Measurements from ENCODE around the gene MED13.

Gene MED13, protein sequence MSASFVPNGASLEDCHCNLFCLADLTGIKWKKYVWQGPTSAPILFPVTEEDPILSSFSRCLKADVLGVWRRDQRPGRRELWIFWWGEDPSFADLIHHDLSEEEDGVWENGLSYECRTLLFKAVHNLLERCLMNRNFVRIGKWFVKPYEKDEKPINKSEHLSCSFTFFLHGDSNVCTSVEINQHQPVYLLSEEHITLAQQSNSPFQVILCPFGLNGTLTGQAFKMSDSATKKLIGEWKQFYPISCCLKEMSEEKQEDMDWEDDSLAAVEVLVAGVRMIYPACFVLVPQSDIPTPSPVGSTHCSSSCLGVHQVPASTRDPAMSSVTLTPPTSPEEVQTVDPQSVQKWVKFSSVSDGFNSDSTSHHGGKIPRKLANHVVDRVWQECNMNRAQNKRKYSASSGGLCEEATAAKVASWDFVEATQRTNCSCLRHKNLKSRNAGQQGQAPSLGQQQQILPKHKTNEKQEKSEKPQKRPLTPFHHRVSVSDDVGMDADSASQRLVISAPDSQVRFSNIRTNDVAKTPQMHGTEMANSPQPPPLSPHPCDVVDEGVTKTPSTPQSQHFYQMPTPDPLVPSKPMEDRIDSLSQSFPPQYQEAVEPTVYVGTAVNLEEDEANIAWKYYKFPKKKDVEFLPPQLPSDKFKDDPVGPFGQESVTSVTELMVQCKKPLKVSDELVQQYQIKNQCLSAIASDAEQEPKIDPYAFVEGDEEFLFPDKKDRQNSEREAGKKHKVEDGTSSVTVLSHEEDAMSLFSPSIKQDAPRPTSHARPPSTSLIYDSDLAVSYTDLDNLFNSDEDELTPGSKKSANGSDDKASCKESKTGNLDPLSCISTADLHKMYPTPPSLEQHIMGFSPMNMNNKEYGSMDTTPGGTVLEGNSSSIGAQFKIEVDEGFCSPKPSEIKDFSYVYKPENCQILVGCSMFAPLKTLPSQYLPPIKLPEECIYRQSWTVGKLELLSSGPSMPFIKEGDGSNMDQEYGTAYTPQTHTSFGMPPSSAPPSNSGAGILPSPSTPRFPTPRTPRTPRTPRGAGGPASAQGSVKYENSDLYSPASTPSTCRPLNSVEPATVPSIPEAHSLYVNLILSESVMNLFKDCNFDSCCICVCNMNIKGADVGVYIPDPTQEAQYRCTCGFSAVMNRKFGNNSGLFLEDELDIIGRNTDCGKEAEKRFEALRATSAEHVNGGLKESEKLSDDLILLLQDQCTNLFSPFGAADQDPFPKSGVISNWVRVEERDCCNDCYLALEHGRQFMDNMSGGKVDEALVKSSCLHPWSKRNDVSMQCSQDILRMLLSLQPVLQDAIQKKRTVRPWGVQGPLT (N-terminal part only)

DNA sequence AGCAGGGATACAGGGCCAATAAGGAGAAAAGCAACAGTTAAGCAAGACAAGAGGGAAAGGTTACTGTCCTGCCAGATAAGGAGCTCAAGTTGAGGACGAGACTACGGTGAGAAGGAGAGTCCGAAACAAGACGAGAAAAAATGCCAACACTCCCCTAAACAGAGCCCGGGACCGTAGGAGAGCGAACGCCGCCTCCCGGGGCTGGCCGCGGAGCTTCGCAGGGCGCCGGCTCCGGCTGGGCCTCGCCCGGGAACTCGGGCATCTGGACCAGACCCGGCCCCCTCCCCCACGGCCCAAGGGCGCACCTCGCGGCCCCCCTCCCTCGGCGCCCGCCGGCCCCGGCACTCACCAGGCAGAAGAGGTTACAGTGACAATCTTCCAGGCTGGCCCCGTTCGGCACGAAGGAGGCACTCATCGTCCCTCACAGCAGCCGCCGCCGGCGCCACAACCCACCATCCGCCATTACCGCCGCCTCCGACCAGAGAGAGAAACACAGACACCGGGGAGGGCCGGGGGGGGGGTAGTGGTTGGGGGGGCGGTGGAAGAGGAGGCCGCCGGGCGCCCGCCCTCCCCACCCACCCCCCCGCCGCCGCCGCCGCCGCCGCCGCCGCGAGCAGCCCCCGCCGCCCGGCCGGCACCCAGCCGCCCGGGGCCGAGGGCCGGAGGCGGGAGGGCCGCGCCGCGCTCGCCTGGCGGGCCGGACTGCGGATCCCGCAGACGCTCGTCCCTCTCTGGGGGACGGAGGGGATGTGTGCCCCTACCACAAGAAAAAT lies at the start of gene MED13:
TSS of gene MED13 (minus strand) at position 488 of the 773 bp plus-strand sequence. CDS start at position 415, 73 bp downstream.
- ChIA-PET CTCF (interaction anchor here (0.5 to 2.2 kb wide), 15 partner anchors 8 to 587 kb away, joined by 3 to 38 read pairs (median 4); no protein-coding TSS in a partner anchor), POLR2A (interaction anchor here (0.8 to 1.1 kb wide), 8 partner anchors 8 to 203 kb away, joined by 3 to 10 read pairs (median 4); partner anchors contain the start of gene INTS2)
- H3K27ac ChIP-seq (ENCODE audit: extremely low read depth, low read depth, low read length): peak within 1 kb of the TSS; percentile 92
- peaks cover 18 to 25% of the 10 kb centered on the region in 2 experiments for H3K36me3 ChIP-seq (ENCODE audit: control insufficient read depth in 2 of 2, insufficient read depth in 1 of 2, low read length in 2 of 2)
- H3K4me1 ChIP-seq (ENCODE audit: control insufficient read depth, insufficient read depth, low read length): peaks cover 13% of the 10 kb centered on the region
- no peaks in the 10 kb centered on the region for H3K9me3 ChIP-seq (ENCODE audit: control insufficient read depth, insufficient read depth, low read depth, low read length)
- peak within 1 kb of the TSS; percentile 97 for H3K4me3 ChIP-seq (ENCODE audit: low read depth, low read length)
- TF ChIP-seq, protein P1, sequence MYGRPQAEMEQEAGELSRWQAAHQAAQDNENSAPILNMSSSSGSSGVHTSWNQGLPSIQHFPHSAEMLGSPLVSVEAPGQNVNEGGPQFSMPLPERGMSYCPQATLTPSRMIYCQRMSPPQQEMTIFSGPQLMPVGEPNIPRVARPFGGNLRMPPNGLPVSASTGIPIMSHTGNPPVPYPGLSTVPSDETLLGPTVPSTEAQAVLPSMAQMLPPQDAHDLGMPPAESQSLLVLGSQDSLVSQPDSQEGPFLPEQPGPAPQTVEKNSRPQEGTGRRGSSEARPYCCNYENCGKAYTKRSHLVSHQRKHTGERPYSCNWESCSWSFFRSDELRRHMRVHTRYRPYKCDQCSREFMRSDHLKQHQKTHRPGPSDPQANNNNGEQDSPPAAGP (tag by site-specific recombination; IDR thresholded peaks at IDR 0.05): no peak
- peak; percentile 27; the same call in 1 of the 2 replicates for TF ChIP-seq ZBTB8A (tag by site-specific recombination; IDR thresholded peaks at IDR 0.05)
- no peak for TF ChIP-seq ZNF311 (tag by site-specific recombination; IDR thresholded peaks at IDR 0.05; ENCODE audit: borderline replicate concordance)
- TF ChIP-seq ZNF266 (tag by site-specific recombination; IDR thresholded peaks at IDR 0.05; ENCODE audit: low read depth): no peak
- no peak for TF ChIP-seq ZNF133 (tag by site-specific recombination; IDR thresholded peaks at IDR 0.05)
- TF ChIP-seq ZNF2 (tag by site-specific recombination; IDR thresholded peaks at IDR 0.05): no peak
- TF ChIP-seq ZNF621 (tag by site-specific recombination; IDR thresholded peaks at IDR 0.05): no peak
- TF ChIP-seq ZIC2 (tag by site-specific recombination; IDR thresholded peaks at IDR 0.05): 0 out of 2 replicates have a peak, but pooled peaks have one; percentile 13
- TF ChIP-seq ZBTB20 (tag by site-specific recombination; IDR thresholded peaks at IDR 0.05): peak; percentile 90
- peak; percentile 88 for TF ChIP-seq GLIS2 (tag by site-specific recombination; IDR thresholded peaks at IDR 0.05)
- TF ChIP-seq ZNF654 (tag by site-specific recombination; IDR thresholded peaks at IDR 0.05; ENCODE audit: low read depth): no peak
- no peak for TF ChIP-seq ZNF132 (tag by site-specific recombination; IDR thresholded peaks at IDR 0.05; ENCODE audit: borderline replicate concordance)
- TF ChIP-seq ZSCAN30 (tag by site-specific recombination; IDR thresholded peaks at IDR 0.05): 0 out of 2 replicates have a peak, but pooled peaks have one; percentile 36
- TF ChIP-seq ZNF664 (tag by site-specific recombination; IDR thresholded peaks at IDR 0.05): no peak
- TF ChIP-seq ZNF175 (tag by site-specific recombination; IDR thresholded peaks at IDR 0.05): no peak
- TF ChIP-seq ZNF335 (tag by site-specific recombination; conservative IDR thresholded peaks at IDR 0.05): peak; percentile 45; the same call in 1 of the 2 replicates
- TF ChIP-seq ZNF600 (tag by site-specific recombination; IDR thresholded peaks at IDR 0.05): peak; percentile 92
- no peak for TF ChIP-seq ZNF24 (tag by site-specific recombination; IDR thresholded peaks at IDR 0.05)
- no peak for TF ChIP-seq REPIN1 (tag by site-specific recombination; IDR thresholded peaks at IDR 0.05; ENCODE audit: low read depth)
- TF ChIP-seq, protein P2, sequence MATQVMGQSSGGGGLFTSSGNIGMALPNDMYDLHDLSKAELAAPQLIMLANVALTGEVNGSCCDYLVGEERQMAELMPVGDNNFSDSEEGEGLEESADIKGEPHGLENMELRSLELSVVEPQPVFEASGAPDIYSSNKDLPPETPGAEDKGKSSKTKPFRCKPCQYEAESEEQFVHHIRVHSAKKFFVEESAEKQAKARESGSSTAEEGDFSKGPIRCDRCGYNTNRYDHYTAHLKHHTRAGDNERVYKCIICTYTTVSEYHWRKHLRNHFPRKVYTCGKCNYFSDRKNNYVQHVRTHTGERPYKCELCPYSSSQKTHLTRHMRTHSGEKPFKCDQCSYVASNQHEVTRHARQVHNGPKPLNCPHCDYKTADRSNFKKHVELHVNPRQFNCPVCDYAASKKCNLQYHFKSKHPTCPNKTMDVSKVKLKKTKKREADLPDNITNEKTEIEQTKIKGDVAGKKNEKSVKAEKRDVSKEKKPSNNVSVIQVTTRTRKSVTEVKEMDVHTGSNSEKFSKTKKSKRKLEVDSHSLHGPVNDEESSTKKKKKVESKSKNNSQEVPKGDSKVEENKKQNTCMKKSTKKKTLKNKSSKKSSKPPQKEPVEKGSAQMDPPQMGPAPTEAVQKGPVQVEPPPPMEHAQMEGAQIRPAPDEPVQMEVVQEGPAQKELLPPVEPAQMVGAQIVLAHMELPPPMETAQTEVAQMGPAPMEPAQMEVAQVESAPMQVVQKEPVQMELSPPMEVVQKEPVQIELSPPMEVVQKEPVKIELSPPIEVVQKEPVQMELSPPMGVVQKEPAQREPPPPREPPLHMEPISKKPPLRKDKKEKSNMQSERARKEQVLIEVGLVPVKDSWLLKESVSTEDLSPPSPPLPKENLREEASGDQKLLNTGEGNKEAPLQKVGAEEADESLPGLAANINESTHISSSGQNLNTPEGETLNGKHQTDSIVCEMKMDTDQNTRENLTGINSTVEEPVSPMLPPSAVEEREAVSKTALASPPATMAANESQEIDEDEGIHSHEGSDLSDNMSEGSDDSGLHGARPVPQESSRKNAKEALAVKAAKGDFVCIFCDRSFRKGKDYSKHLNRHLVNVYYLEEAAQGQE (tag by site-specific recombination; IDR thresholded peaks at IDR 0.05): no peak
- TF ChIP-seq, protein P3, sequence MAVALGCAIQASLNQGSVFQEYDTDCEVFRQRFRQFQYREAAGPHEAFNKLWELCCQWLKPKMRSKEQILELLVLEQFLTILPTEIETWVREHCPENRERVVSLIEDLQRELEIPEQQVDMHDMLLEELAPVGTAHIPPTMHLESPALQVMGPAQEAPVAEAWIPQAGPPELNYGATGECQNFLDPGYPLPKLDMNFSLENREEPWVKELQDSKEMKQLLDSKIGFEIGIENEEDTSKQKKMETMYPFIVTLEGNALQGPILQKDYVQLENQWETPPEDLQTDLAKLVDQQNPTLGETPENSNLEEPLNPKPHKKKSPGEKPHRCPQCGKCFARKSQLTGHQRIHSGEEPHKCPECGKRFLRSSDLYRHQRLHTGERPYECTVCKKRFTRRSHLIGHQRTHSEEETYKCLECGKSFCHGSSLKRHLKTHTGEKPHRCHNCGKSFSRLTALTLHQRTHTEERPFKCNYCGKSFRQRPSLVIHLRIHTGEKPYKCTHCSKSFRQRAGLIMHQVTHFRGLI (tag by site-specific recombination; IDR thresholded peaks at IDR 0.05): no peak
- 0 out of 2 replicates have a peak, but pooled peaks have one; percentile 6 for TF ChIP-seq ZBTB17 (tag by site-specific recombination; IDR thresholded peaks at IDR 0.05)
- TF ChIP-seq, protein P4, sequence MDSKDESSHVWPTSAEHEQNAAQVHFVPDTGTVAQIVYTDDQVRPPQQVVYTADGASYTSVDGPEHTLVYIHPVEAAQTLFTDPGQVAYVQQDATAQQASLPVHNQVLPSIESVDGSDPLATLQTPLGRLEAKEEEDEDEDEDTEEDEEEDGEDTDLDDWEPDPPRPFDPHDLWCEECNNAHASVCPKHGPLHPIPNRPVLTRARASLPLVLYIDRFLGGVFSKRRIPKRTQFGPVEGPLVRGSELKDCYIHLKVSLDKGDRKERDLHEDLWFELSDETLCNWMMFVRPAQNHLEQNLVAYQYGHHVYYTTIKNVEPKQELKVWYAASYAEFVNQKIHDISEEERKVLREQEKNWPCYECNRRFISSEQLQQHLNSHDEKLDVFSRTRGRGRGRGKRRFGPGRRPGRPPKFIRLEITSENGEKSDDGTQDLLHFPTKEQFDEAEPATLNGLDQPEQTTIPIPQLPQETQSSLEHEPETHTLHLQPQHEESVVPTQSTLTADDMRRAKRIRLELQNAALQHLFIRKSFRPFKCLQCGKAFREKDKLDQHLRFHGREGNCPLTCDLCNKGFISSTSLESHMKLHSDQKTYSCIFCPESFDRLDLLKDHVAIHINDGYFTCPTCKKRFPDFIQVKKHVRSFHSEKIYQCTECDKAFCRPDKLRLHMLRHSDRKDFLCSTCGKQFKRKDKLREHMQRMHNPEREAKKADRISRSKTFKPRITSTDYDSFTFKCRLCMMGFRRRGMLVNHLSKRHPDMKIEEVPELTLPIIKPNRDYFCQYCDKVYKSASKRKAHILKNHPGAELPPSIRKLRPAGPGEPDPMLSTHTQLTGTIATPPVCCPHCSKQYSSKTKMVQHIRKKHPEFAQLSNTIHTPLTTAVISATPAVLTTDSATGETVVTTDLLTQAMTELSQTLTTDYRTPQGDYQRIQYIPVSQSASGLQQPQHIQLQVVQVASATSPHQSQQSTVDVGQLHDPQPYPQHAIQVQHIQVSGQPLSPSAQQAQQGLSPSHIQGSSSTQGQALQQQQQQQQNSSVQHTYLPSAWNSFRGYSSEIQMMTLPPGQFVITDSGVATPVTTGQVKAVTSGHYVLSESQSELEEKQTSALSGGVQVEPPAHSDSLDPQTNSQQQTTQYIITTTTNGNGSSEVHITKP (tag by site-specific recombination; IDR thresholded peaks at IDR 0.05): 0 out of 2 replicates have a peak, but pooled peaks have one; percentile 24
